Esophagus muscularis mucosa (tissue), 4 donors: ENCODE data around the gene ISOC2. TPM values are rescaled to one million over a fixed set of nuclear protein-coding genes. Genes with fewer than 3 reads are reported as not detected.
A peak's percentile ranks its signal among the peaks of the same experiment; 100 is the strongest.

Experiments used
- DNase-seq: peaks from one replicate; pipeline ENCODE4 v3.0.0-alpha.2; 2017; ENCODE audit errors: extremely low spot score
- H3K27ac ChIP-seq, 4 donors: fragments of 200-600 bp; sonication (generic); replicated peaks in 1 of 4; 1 replicate in 3 of 4; 2 replicates in 1 of 4; pipeline ENCODE4 v1.5.1; 2016 to 2019; ENCODE audit warnings: mild to moderate bottlenecking in 1 of 4
- H3K27me3 ChIP-seq, 4 donors: fragments of 200-600 bp; sonication (generic); one replicate each; pipeline versions ENCODE4 v1.5.1 to v1.6.0; 2016 to 2019
- H3K36me3 ChIP-seq, 4 donors: fragments of 200-600 bp; sonication (generic); one replicate each; pipeline ENCODE4 v1.5.1; 2016 to 2019
- H3K4me1 ChIP-seq, 4 donors: fragments of 200-600 bp; sonication (generic); one replicate each; pipeline ENCODE4 v1.5.1; 2016 to 2019
- H3K4me3 ChIP-seq, 4 donors: fragments of 200-600 bp; sonication (generic); 1 replicate in 2 of 4; 2 replicates in 2 of 4; pipeline ENCODE4 v1.5.1; 2016 to 2019; ENCODE audit warnings: mild to moderate bottlenecking in 4 of 4, moderate library complexity in 1 of 4
- H3K9me3 ChIP-seq, 4 donors: fragments of 200-600 bp; sonication (generic); 1 replicate in 3 of 4; 2 replicates in 1 of 4; pipeline ENCODE4 v1.5.1; 2016 to 2019
- EP300 ChIP-seq: sonication (generic); formaldehyde crosslinking; IDR thresholded peaks from one replicate; pipeline ENCODE4 v1.6.1; 2017; ENCODE audit warnings: antibody characterized with exemption
- POLR2A ChIP-seq: fragments of 450-650 bp; IDR thresholded peaks from one replicate; pipeline ENCODE4 v1.6.1; 2017; ENCODE audit warnings: antibody characterized with exemption, moderate library complexity, mild to moderate bottlenecking, low read depth
- POLR2AphosphoS5 ChIP-seq, 2 donors: sonication (generic); formaldehyde crosslinking; IDR thresholded peaks; one replicate each; pipeline ENCODE4 v1.6.1; 2017; ENCODE audit warnings: antibody characterized with exemption in 2 of 2
- WGBS: methylation state at CpG from one replicate; pipeline ENCODE4 v1.1.5; 2018; 5-methylcytosine and 5-hydroxymethylcytosine counted together
- intact Hi-C: fragments of 100-400 bp; cut with DNase I; formaldehyde crosslinking; loops from one replicate; pipeline ENCODE4 v1.15.1; 2023
- total RNA-seq, 4 donors: library from RNA; depleted of rRNA; stranded (reverse); fragments of >200 nt; gene quantifications; one replicate each; pipeline versions ENCODE4 v1.1.0 to v1.2.1, GENCODE V29; 2016
- TF ChIP-seq, protein P1 (sequence below), 3 experiments: fragments of 200-600 bp in 2 of 3; fragments of 450-650 bp in 1 of 3; sonication (generic) in 2 of 3; IDR thresholded peaks; one replicate each; pipeline ENCODE4 v1.5.1; 2017 to 2019; ENCODE audit warnings: antibody characterized with exemption in 3 of 3, mild to moderate bottlenecking in 2 of 3, moderate library complexity in 1 of 3

The ISOC2 gene
- total RNA-seq, 4 donors from 2014 or later, result 66.8 to 104 (median 77.7) TPM

DNA sequence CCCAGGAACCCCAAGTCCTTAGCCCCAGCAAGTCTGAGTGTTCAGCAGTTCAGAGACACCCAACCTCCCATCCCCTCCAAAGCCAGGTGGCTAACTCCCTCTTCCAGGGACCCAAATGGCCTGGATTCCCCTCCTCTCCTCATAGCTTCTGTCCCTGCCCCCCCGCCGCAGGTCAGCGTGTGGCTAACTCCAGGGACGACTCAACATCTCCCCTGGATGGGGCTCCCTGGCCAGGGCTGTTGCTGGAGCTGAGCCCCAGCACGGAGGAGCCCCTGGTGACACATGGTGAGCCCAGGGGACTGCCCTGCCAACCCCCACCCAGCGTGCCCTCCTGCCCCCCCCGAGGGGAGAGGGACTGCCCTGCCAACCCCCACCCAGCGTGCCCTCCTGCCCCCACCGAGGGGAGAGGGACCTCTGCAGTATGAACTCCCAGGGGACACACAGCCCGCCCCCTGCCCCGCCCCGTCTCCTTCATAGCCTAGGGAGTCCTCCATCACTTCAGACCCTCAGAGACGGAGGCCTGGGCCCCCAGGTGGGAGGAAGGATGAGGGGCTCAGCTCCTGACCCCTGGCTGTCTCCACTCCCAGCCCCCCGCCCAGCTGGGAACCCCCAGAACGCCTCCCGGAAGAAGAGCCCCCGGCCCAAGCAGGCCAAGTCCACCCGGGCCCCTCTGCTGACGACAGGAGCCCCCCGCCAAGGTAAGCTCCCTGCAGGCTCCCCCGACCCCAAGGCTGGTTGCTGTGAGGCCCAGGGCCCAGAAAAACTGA is 28.5 kb upstream of the ISOC2 start:
- H3K27ac ChIP-seq, result peak overlapping the region; percentile 93 to 98 (median 96)
- H3K36me3 ChIP-seq, result no peaks in the 10 kb centered on the region
- TF ChIP-seq POLR2A (no peak), EP300 (no peak), POLR2AphosphoS5 (IDR thresholded peaks at IDR 0.05) (no peak)
- TF ChIP-seq, protein P1, sequence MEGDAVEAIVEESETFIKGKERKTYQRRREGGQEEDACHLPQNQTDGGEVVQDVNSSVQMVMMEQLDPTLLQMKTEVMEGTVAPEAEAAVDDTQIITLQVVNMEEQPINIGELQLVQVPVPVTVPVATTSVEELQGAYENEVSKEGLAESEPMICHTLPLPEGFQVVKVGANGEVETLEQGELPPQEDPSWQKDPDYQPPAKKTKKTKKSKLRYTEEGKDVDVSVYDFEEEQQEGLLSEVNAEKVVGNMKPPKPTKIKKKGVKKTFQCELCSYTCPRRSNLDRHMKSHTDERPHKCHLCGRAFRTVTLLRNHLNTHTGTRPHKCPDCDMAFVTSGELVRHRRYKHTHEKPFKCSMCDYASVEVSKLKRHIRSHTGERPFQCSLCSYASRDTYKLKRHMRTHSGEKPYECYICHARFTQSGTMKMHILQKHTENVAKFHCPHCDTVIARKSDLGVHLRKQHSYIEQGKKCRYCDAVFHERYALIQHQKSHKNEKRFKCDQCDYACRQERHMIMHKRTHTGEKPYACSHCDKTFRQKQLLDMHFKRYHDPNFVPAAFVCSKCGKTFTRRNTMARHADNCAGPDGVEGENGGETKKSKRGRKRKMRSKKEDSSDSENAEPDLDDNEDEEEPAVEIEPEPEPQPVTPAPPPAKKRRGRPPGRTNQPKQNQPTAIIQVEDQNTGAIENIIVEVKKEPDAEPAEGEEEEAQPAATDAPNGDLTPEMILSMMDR (IDR thresholded peaks at IDR 0.05), result no peak
- DNase-seq, result no peak
- no peaks in the 10 kb centered on the region for H3K27me3 ChIP-seq
- 60% methylated on average over 7 of the region's 21 CpGs for WGBS
- H3K4me3 ChIP-seq, result peak overlapping the region in 3 of 4 donors; percentile 18 to 46 (median 38)
- peaks cover 50 to 100% (median 96%) of the 10 kb centered on the region in 4 donors for H3K4me1 ChIP-seq
- no peaks in the 10 kb centered on the region for H3K9me3 ChIP-seq
- intact Hi-C loops, result no loop called here

DNA sequence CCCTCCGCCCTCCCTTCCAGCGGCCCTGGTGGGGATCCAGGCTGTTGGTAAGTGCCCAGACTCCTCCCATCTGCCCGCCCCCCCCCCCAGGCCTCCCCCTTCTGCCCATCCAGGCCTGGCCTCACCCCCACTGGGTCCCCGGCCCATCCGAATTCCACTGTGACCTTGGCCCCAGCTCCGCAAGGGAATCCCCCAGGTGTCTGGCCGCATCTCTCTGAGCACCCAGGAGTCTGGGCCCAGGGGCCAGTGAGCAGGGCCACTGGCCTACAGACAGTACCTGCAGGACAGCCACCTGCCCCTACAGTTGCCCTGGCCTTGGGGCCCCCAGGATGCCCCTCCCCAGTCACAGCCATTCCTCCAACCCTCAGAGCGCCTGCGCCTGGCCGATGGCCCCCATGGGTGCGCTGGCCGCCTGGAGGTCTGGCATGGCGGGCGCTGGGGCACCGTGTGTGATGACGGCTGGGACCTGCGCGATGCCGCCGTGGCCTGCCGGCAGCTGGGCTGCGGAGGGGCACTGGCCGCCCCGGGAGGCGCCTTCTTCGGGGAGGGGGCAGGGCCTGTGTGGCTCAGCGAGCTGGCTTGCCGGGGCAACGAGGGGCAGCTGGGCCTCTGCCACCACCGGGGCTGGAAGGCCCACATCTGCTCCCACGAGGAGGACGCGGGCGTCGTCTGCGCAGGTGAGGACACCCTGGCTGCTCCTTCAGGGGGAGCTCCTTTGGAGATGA is 27.7 kb upstream of the ISOC2 start:
- DNase-seq, result no peak
- 53% methylated on average over 5 of the region's 36 CpGs for WGBS
- TF ChIP-seq EP300, result no peak
- no peak for TF ChIP-seq POLR2AphosphoS5 (IDR thresholded peaks at IDR 0.05)
- no peak for TF ChIP-seq POLR2A
- TF ChIP-seq, protein P1 (IDR thresholded peaks at IDR 0.05), result no peak
- H3K9me3 ChIP-seq, result no peaks in the 10 kb centered on the region
- H3K36me3 ChIP-seq, result no peaks in the 10 kb centered on the region
- peak overlapping the region; percentile 93 to 98 (median 96) for H3K27ac ChIP-seq
- intact Hi-C loops, result no loop called here
- peak overlapping the region; percentile 14 to 46 (median 28) for H3K4me3 ChIP-seq
- H3K27me3 ChIP-seq, result no peaks in the 10 kb centered on the region
- peaks cover 56 to 100% (median 100%) of the 10 kb centered on the region in 4 donors for H3K4me1 ChIP-seq

- peak in 1 of 2 donors; percentile 6 for TF ChIP-seq POLR2AphosphoS5 (IDR thresholded peaks at IDR 0.05)
- TF ChIP-seq, protein P1 (IDR thresholded peaks at IDR 0.05), result no peak
- TF ChIP-seq EP300, result no peak
- no peak for TF ChIP-seq POLR2A
- Histone ChIP-seq H3K36me3 (peaks cover 3 to 9% (median 5%) of the 10 kb centered on the region in 4 donors), H3K9me3 (no peaks in the 10 kb centered on the region), H3K4me1 (peaks cover 59 to 100% (median 98%) of the 10 kb centered on the region in 4 donors), H3K4me3 (peak within 1 kb of the TSS; percentile 18 to 46 (median 41)), H3K27ac (peak within 1 kb of the TSS; percentile 93 to 98 (median 96)), H3K27me3 (no peaks in the 10 kb centered on the region)
- intact Hi-C loops, result no loop called here
- DNase-seq, result no peak
- 12% methylated on average over 5 of the region's 21 CpGs for WGBS
Measured at GRCh38 chr19:55487924-55488687, 26.7 kb upstream of the ISOC2 start, which contains the start of gene SSC5D. SSC5D (plus strand) TSS chr19:55488436; CDS start chr19:55488590, 154 bp downstream.

GRCh38 chr19:55486971-55487923 is 25.8 kb upstream of the ISOC2 start:
- intact Hi-C loops, result no loop called here
- TF ChIP-seq EP300, result no peak
- peak; percentile 75 to 80 for TF ChIP-seq POLR2AphosphoS5 (IDR thresholded peaks at IDR 0.05)
- peak overlapping the region; percentile 21 to 44 (median 30) for H3K4me3 ChIP-seq

More at GRCh38 chr19:55486971-55487923, 25.8 kb upstream of the ISOC2 start:
- peaks cover 58 to 93% (median 89%) of the 10 kb centered on the region in 4 donors for H3K4me1 ChIP-seq
- H3K27ac ChIP-seq, result peak overlapping the region; percentile 93 to 98 (median 96)
- H3K9me3 ChIP-seq, result no peaks in the 10 kb centered on the region
- no peaks in the 10 kb centered on the region for H3K27me3 ChIP-seq
- DNase-seq, result no peak
- 21% methylated on average over 27 of the region's 27 CpGs for WGBS
- H3K36me3 ChIP-seq, result peaks cover 11 to 18% (median 13%) of the 10 kb centered on the region in 4 donors
